Measurements from ENCODE around the gene CD99. TPM values are rescaled to one million over a fixed set of nuclear protein-coding genes. Genes with fewer than 3 reads are reported as not detected.

The CD99 gene, protein sequence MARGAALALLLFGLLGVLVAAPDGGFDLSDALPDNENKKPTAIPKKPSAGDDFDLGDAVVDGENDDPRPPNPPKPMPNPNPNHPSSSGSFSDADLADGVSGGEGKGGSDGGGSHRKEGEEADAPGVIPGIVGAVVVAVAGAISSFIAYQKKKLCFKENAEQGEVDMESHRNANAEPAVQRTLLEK
- 100 to 1,000 TPM; 157 to 231 TPM for total RNA-seq

DNA sequence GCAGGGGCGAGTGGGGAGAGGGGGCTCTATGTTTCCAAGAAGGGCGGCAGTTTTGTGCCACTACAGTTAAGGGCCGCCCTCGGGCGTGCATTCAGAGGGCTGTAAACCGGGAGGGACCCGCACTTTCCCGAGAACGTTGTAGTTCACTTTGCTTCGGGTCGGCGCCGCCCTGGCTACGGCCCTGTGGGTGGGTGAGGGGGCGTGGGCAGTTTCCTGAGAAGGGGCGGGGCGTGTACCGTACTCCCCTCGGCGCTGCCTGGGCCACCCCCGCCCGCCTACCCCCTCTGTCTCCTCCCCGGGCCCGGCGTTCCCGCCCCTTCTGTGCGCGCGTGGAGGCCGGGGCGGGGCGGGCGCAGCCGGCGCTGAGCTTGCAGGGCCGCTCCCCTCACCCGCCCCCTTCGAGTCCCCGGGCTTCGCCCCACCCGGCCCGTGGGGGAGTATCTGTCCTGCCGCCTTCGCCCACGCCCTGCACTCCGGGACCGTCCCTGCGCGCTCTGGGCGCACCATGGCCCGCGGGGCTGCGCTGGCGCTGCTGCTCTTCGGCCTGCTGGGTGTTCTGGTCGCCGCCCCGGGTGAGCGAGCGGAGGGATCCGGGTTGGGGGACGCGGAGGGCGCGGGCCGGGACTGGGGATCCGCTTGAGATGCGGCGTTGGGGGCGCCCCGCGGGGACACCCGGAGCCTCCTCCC lies at the start of gene CD99:
Gene CD99, plus strand, starts transcription at position 440 of the 687 bp plus-strand sequence. Its CDS starts 66 bp downstream, at position 506.
- Mint-ChIP-seq H3K4me1 (peaks cover 16% of the 10 kb centered on the region), H3K27me3 (no peaks in the 10 kb centered on the region), H3K4me3 (peak within 1 kb of the TSS; percentile 85), H3K9me3 (no peaks in the 10 kb centered on the region), H3K36me3 (ENCODE audit: low read depth) (peaks cover 42% of the 10 kb centered on the region), H3K27ac (peak within 1 kb of the TSS; percentile 99)
- peak; percentile 73 for ATAC-seq (replicated peaks)

DNA sequence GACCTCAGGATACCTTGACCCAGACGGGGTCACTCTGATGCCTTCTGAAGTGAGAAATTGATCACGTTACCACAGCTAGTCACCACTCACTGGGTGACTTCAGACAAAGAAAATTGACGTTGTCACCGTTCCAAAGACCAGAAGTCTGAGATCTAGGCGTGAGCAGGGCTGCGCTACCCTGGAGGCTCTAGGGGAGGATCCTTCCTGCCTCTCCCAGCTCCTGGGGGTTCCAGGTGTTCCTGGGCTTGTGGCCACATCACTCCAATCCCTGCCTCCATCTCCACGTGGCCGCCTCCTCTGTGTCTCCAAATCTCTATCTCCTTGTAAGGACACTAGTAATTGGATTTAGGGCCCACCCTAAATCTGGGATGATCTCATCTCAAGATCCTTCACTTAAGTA lies 48.9 kb upstream of the CD99 start:
- H3K27ac Mint-ChIP-seq = no peak overlapping the region
- H3K9me3 Mint-ChIP-seq = no peaks in the 10 kb centered on the region
- ATAC-seq (replicated peaks) = no peak
- no peaks in the 10 kb centered on the region for H3K27me3 Mint-ChIP-seq
- H3K4me3 Mint-ChIP-seq = no peak overlapping the region
- H3K4me1 Mint-ChIP-seq = peaks cover 2% of the 10 kb centered on the region
- H3K36me3 Mint-ChIP-seq (ENCODE audit: low read depth) = peaks cover 73% of the 10 kb centered on the region

DNA sequence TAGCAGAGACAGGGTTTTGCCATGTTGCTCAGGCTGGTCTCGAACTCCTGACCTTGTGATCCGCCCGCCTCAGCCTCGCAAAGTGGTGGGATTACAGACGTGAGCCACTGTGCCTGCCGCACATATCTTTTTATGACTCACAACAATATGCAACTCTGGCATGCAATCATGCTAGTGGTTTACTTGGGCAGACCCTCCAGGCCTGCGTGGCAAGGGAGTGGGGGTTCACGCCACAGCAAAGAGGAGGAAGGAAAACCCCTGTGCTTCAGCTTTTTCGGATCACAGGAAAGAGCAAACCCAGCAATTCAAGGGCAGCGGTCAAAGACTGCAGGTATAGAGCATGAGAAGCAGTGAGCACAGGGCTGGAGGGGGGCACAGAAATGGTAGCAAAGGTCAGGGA lies 48.3 kb upstream of the CD99 start:
- peak overlapping the region; percentile 31 for H3K27ac Mint-ChIP-seq
- no peak for ATAC-seq (replicated peaks)
- peaks cover 73% of the 10 kb centered on the region for H3K36me3 Mint-ChIP-seq (ENCODE audit: low read depth)
- peaks cover 8% of the 10 kb centered on the region for H3K4me1 Mint-ChIP-seq
- H3K4me3 Mint-ChIP-seq = no peak overlapping the region
- no peaks in the 10 kb centered on the region for H3K27me3 Mint-ChIP-seq
- no peaks in the 10 kb centered on the region for H3K9me3 Mint-ChIP-seq

DNA sequence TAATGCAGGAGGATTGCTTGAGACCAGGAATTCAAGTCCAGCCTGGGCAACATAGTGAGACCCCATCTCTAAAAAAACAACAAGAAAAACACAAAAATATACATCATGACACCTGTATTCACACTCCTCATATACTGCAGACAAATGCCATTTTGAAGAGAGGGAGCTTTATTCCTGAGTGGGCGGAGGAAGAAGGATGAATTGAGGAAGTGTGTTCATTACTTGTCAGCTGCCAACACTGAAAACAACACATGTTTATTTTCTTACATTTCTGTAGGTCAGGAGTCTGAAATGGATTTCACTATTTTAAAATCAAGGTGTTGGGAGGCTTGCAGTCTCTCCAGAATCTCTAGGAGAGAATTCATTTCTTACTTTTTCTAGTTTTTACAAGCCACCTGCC lies 47.2 kb upstream of the CD99 start:
- Mint-ChIP-seq H3K27me3 (no peaks in the 10 kb centered on the region), H3K27ac (peak overlapping the region; percentile 75), H3K9me3 (no peaks in the 10 kb centered on the region), H3K4me3 (no peak overlapping the region), H3K4me1 (peaks cover 11% of the 10 kb centered on the region), H3K36me3 (ENCODE audit: low read depth) (peaks cover 73% of the 10 kb centered on the region)
- ATAC-seq (replicated peaks) = no peak

DNA sequence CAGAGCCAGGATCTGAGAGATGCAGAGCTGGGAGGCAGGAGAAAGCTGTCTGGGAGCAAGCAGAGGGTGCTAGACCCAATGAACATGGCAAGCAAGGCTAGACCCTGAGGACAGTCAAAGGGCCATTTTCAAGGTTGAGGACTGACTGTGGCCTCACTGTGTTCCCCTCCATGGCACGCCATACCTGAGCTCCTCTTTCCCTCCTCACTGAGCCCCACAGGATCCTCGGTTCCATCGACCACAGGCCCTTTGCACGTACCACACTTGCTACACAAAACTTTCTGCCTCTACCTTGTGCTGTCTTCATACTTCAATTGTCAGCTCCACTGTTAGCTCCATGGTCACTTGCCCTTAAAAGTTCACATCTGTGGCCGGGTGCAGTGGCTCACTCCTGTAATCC lies 45.5 kb upstream of the CD99 start:
- no peak for ATAC-seq (replicated peaks)
- peaks cover 73% of the 10 kb centered on the region for H3K36me3 Mint-ChIP-seq (ENCODE audit: low read depth)

DNA sequence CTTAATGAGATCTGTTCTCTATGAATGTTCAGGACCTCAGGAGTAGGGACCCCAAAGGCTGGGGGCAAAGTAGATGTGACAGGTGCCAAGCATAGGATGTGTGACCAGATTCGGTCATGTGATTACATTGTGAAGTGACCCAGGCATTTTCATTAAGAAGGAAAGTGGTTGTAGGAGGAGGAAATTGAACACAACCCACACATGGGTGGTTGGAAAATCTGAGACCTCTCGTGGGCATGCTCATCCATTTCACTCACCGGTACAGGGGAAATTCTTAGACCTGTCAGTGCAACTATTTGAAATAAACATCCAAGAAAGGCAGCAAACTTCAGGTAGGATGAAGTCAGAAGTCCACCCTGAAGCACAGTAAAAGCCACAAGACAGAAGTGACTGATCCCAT lies 43.5 kb upstream of the CD99 start:
- no peaks in the 10 kb centered on the region for H3K9me3 Mint-ChIP-seq
- H3K27me3 Mint-ChIP-seq = no peaks in the 10 kb centered on the region
- peaks cover 17% of the 10 kb centered on the region for H3K4me1 Mint-ChIP-seq
- peak overlapping the region; percentile 67 for H3K27ac Mint-ChIP-seq
- peaks cover 61% of the 10 kb centered on the region for H3K36me3 Mint-ChIP-seq (ENCODE audit: low read depth)
- peak; percentile 76 for ATAC-seq (replicated peaks)
- peak overlapping the region; percentile 34 for H3K4me3 Mint-ChIP-seq

More for the DNA sequence above, 45.5 kb upstream of the CD99 start:
- H3K27ac Mint-ChIP-seq = no peak overlapping the region
- H3K27me3 Mint-ChIP-seq = no peaks in the 10 kb centered on the region
- peaks cover 17% of the 10 kb centered on the region for H3K4me1 Mint-ChIP-seq
- H3K4me3 Mint-ChIP-seq = no peak overlapping the region
- no peaks in the 10 kb centered on the region for H3K9me3 Mint-ChIP-seq

DNA sequence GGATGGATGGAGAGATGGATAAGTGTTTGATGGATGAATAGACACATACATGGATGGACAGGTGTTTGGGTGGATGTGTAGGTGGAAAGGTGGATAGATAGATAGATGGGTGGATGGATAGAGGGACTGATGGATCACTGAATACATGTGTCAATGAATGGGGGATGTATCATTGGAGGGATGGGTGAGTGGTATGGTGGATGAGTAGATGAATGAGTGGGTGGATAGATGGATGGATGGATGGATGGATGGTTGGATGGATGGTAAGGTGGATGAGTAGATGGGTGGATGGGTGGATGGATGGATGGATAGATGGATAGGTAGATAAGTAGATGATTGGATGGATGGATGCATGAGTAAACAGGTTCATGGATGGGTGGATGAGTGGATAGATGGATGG lies 41.1 kb upstream of the CD99 start:
- H3K27me3 Mint-ChIP-seq = no peaks in the 10 kb centered on the region
- peaks cover 62% of the 10 kb centered on the region for H3K36me3 Mint-ChIP-seq (ENCODE audit: low read depth)
- peak overlapping the region; percentile 29 for H3K27ac Mint-ChIP-seq

DNA sequence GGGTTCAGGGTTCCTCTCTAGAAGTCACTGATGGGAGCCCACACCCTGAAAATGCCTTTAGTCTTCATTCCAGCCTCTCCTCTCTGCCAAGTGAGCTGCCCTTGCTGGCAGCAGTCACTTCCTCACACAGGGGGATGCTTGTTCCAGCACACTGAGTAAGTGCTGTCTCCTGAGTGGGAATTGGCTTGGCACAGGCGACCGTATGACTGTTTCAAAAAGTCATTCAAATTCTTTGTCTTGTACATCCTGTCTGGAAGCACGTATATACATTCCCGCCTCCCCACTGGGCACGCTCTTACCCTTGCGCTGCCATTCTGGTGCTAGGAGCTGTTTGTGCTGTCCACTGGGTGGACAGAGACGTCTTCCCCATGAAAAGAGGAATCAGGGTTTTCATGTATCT lies 40.2 kb upstream of the CD99 start:
- ATAC-seq (replicated peaks) = no peak
- Mint-ChIP-seq H3K9me3 (no peaks in the 10 kb centered on the region), H3K4me3 (no peak overlapping the region), H3K36me3 (ENCODE audit: low read depth) (peaks cover 56% of the 10 kb centered on the region), H3K4me1 (peaks cover 17% of the 10 kb centered on the region), H3K27me3 (no peaks in the 10 kb centered on the region), H3K27ac (peak overlapping the region; percentile 39)

More for the DNA sequence above, 41.1 kb upstream of the CD99 start:
- no peak overlapping the region for H3K4me3 Mint-ChIP-seq
- no peaks in the 10 kb centered on the region for H3K9me3 Mint-ChIP-seq
- no peak for ATAC-seq (replicated peaks)
- peaks cover 17% of the 10 kb centered on the region for H3K4me1 Mint-ChIP-seq

DNA sequence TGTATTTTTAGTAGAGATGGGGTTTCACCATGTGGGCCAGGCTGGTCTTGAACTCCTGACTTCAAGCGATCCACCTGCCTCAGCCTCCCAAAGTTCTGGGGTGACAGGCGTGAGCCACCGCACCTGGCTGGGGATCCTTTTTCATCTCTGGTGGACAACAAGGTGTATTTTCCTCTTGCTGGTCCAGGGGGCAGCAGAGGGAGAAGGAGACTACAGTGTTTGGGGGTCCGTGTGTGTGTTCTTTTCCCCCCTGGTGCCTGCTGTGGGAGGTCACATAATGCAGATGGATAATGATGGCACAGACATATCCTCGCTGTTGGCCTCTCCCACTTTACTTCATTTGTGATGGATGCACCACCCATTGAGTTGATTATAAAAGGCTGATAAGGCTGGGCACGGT lies 39.0 kb upstream of the CD99 start:
- Mint-ChIP-seq H3K4me1 (peaks cover 16% of the 10 kb centered on the region), H3K27me3 (no peaks in the 10 kb centered on the region), H3K36me3 (ENCODE audit: low read depth) (peaks cover 46% of the 10 kb centered on the region), H3K9me3 (no peaks in the 10 kb centered on the region), H3K4me3 (no peak overlapping the region), H3K27ac (no peak overlapping the region)
- no peak for ATAC-seq (replicated peaks)

DNA sequence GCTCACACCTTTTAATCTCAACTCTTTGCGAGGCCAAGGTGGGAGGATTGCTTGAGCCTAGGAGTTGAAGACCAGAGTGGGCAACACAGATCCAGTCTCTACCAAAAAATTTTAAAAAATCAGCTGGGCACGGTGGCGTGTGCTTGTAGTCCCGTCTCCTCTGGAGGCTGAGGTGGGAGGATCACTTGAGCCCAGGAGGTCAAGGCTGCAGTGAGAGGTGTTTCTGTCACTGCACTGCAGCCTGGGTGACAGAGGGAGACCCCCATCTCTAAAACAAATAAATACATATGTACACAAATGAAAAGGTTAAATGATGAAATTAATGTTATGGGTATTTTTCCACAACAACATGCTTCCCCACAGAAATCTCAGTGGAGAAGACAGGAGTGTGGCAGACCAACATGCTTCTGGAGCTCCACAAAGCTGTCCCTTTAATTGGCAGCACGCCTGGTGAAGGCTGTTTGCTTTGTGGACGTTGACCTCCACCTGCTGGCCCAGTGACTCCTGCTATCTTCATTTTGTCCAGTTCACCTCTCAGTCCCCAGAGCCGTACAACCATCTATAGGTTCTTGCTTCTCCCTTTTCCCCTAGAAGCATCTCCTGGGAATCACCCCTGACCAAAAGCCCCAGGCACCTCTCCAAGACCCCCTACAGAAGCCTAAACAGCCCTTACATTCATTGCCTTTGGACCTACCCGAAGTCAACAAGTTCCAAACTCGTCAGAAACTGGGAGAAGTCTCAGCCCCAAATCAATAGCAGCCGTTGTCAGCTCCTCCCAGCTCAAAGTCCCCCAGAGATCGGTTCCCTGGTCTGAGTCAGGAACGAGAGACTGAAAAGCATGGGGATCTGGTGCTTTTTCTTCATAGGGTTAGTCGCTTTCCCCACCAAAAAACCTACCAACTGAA lies 36.4 kb upstream of the CD99 start:
- no peaks in the 10 kb centered on the region for H3K9me3 Mint-ChIP-seq
- H3K36me3 Mint-ChIP-seq (ENCODE audit: low read depth) = peaks cover 23% of the 10 kb centered on the region
- peaks cover 4% of the 10 kb centered on the region for H3K4me1 Mint-ChIP-seq
- no peak for ATAC-seq (replicated peaks)
- no peaks in the 10 kb centered on the region for H3K27me3 Mint-ChIP-seq
- H3K4me3 Mint-ChIP-seq = no peak overlapping the region
- peak overlapping the region; percentile 33 for H3K27ac Mint-ChIP-seq

DNA sequence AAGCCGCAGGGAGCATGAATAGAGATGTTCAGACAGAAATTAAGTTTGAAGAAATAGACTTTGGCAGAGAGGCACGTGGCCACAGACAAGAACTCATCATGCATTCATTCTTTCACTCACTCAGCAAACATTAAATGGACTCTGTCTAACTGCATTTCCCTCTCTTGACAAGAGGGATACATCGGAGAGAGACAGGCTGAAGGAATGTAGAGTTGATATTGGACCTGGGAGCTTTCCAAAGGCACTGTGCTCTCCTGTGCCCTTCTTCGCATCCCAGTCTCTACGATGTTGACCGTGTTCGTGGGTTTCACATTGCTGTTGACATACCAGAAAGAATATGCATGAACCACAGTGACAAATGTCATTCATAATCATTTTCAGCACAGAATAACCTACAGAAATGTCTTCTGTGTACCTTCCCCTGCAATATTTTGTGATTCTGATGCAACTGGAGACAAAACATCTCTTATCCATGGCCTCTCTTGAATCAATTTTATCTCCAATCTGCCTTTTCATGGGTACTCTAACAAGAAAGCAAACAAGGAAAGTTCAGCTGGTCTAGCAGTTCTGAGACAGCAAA lies 34.7 kb upstream of the CD99 start:
- no peaks in the 10 kb centered on the region for H3K4me1 Mint-ChIP-seq
- H3K27ac Mint-ChIP-seq = peak overlapping the region; percentile 35
- H3K4me3 Mint-ChIP-seq = no peak overlapping the region
- peaks cover 7% of the 10 kb centered on the region for H3K36me3 Mint-ChIP-seq (ENCODE audit: low read depth)
- H3K9me3 Mint-ChIP-seq = no peaks in the 10 kb centered on the region
- no peak for ATAC-seq (replicated peaks)
- H3K27me3 Mint-ChIP-seq = no peaks in the 10 kb centered on the region

DNA sequence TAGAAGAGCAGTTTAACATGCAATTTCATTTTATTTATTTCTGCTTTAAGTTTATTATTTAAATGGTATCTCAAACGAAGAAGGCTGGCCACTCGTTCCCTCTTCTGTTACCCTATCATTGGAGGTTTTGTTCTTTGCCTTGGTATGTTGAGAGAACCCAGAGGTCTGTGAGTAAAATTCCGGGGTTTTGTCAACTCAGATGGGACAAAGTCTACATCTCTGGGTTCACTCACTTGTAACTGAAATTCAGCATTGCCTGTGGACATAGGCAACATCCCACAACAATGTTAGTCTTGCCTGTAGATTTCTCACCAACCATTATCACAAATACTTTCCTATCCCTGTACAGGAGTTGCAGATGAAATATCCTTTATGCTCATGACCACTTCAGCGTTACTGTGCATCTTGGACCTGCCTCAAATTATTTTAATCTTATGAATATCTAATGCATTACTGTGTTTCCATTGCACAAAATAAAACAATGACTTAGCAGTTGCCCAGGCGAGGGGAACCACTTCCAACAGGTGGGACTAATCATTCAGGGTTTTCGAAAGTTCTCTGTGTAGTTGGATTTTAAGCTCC lies 33.5 kb upstream of the CD99 start:
- Mint-ChIP-seq H3K4me3 (no peak overlapping the region), H3K27me3 (no peaks in the 10 kb centered on the region), H3K9me3 (no peaks in the 10 kb centered on the region), H3K4me1 (no peaks in the 10 kb centered on the region), H3K27ac (peak overlapping the region; percentile 28), H3K36me3 (ENCODE audit: low read depth) (peaks cover 7% of the 10 kb centered on the region)
- no peak for ATAC-seq (replicated peaks)

DNA sequence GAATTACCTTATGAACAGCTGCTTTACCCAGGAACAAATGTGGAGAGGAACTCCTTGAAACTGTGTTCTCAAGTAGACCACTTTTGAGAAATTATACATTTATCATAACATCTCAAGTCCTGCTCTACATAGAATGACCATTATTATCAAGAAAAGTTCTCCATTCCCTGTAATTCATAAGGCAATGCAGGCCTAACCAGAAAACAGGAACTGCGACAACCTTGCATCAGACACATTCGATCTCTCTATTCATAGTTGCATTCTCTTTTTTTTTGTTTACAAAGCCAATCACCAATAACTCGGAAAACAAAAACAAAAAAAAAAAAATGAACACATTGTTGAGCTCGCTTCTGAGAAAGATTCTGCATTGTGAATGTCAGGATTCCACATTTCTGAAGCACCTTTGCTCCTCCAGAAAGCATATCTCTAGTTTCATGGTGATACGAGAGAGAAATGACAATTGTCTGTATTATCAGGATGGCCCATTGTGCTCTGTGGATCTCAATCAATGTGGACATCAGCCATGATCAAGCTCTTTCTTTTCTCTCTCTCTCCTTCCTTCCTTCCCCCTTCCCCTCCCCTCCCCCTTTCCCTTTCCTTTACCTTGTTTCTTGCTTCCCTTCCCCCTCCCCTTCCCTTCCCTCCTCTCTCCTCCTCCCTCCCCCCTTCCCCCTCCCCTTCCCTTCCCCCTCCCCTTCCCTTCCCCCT lies 32.4 kb upstream of the CD99 start:
- no peaks in the 10 kb centered on the region for H3K27me3 Mint-ChIP-seq
- H3K27ac Mint-ChIP-seq = peak overlapping the region; percentile 28
- no peaks in the 10 kb centered on the region for H3K4me1 Mint-ChIP-seq
- no peak overlapping the region for H3K4me3 Mint-ChIP-seq
- ATAC-seq (replicated peaks) = no peak
- H3K36me3 Mint-ChIP-seq (ENCODE audit: low read depth) = peaks cover 3% of the 10 kb centered on the region
- H3K9me3 Mint-ChIP-seq = no peaks in the 10 kb centered on the region

DNA sequence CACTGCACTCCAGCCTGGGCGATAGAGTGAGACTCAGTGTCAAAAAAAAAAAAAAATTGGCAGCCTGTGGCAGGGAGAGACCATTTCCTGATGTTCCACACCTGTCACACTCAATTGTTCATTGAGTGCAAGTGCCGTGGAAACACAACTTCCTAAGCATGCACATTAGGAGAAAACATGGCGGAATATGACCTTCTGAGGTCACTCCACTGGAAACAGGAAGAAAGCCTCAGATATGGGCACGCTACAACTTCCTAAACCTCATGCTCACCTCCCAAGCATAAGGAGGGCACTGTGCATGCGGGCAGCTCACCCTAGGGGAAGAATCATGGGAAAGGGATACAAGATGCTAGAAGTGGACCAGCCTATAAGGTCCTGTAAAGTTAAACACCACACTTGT lies 28.5 kb upstream of the CD99 start:
- H3K36me3 Mint-ChIP-seq (ENCODE audit: low read depth) = no peaks in the 10 kb centered on the region
- H3K9me3 Mint-ChIP-seq = no peaks in the 10 kb centered on the region
- no peaks in the 10 kb centered on the region for H3K4me1 Mint-ChIP-seq
- ATAC-seq (replicated peaks) = no peak
- no peak overlapping the region for H3K27ac Mint-ChIP-seq
- H3K27me3 Mint-ChIP-seq = no peaks in the 10 kb centered on the region
- no peak overlapping the region for H3K4me3 Mint-ChIP-seq

All from activated T-helper 17 cell treated with anti-CD3 and anti-CD28 coated beads, Interleukin-2, amount 50 U/mL, for 72 hours (primary cell).